HG03432 (cell line): ENCODE measurements around the gene GLIPR1L2.
A peak's percentile ranks its signal among the peaks of the same experiment; 100 is the strongest.
"Not testable (repeated sequence)": the region's sequence is repeated elsewhere in the genome, so short reads cannot be mapped to it uniquely, and the experiment has no call there.

Source experiments
- ATAC-seq: cut with Tn5 transposase; IDR thresholded peaks from one replicate; pipeline ENCODE4 v1.9.1; 2021; ENCODE audit warnings: mild to moderate bottlenecking, moderate library complexity; ENCODE audit not compliant: unreplicated experiment

Gene GLIPR1L2

GRCh38 chr12:75432924-75433323 lies 42.0 kb downstream of the GLIPR1L2 start:
- no peak for ATAC-seq

GRCh38 chr12:75437564-75437963 lies 46.7 kb downstream of the GLIPR1L2 start:
- peak; percentile 49 for ATAC-seq

- ATAC-seq = no peak
Measured at GRCh38 chr12:75438059-75438754, 47.3 kb downstream of the GLIPR1L2 start.

- ATAC-seq = no peak
Measured at GRCh38 chr12:75439048-75439447, 48.2 kb downstream of the GLIPR1L2 start.

- no peak for ATAC-seq
Measured at GRCh38 chr12:75439930-75440329, 49.0 kb downstream of the GLIPR1L2 start.

GRCh38 chr12:75441687-75442449 lies 51.0 kb downstream of the GLIPR1L2 start:
- not testable (repeated sequence) for ATAC-seq

- not testable (repeated sequence) for ATAC-seq
Measured at GRCh38 chr12:75442454-75442853, 51.6 kb downstream of the GLIPR1L2 start.

GRCh38 chr12:75443709-75444108 lies 52.8 kb downstream of the GLIPR1L2 start:
- ATAC-seq = no peak

- ATAC-seq = no peak
Measured at GRCh38 chr12:75444429-75445136, 53.7 kb downstream of the GLIPR1L2 start.

GRCh38 chr12:75445137-75445507 lies 54.2 kb downstream of the GLIPR1L2 start:
- not testable (repeated sequence) for ATAC-seq

- no peak for ATAC-seq
Measured at GRCh38 chr12:75446857-75447256, 56.0 kb downstream of the GLIPR1L2 start.

GRCh38 chr12:75447691-75448393 lies 57.0 kb downstream of the GLIPR1L2 start:
- ATAC-seq = no peak

GRCh38 chr12:75452675-75453330 lies 61.9 kb downstream of the GLIPR1L2 start:
- ATAC-seq = no peak

- ATAC-seq = no peak
Measured at GRCh38 chr12:75455839-75456238, 65.0 kb downstream of the GLIPR1L2 start.

- ATAC-seq = no peak
Measured at GRCh38 chr12:75457191-75457590, 66.3 kb downstream of the GLIPR1L2 start.

GRCh38 chr12:75457866-75458265 lies 67.0 kb downstream of the GLIPR1L2 start:
- ATAC-seq = not testable (repeated sequence)

GRCh38 chr12:75459755-75460154 lies 68.9 kb downstream of the GLIPR1L2 start:
- no peak for ATAC-seq

GRCh38 chr12:75460204-75460603 lies 69.3 kb downstream of the GLIPR1L2 start:
- no peak for ATAC-seq

- ATAC-seq = peak; percentile 49
Measured at GRCh38 chr12:75471902-75472890, 81.3 kb downstream of the GLIPR1L2 start.
